Suprapubic skin (tissue), 4 donors: ENCODE measurements around the gene L3MBTL4. TPM values are rescaled to one million over a fixed set of nuclear protein-coding genes. Genes with fewer than 3 reads are reported as not detected.

Source experiments
- DNase-seq, 2 donors: peaks; one replicate each; pipeline ENCODE4 v3.0.0-alpha.2; 2019; ENCODE audit warnings: low spot score in 2 of 2
- H3K27ac ChIP-seq: fragments of 200-600 bp; sonication (generic); one replicate; pipeline ENCODE4 v1.5.1; 2019
- H3K27me3 ChIP-seq: fragments of 200-600 bp; sonication (generic); one replicate; pipeline ENCODE4 v1.5.1; 2019
- H3K36me3 ChIP-seq: fragments of 200-600 bp; sonication (generic); one replicate; pipeline ENCODE4 v1.5.1; 2019
- H3K4me1 ChIP-seq: fragments of 200-600 bp; sonication (generic); one replicate; pipeline ENCODE4 v1.5.1; 2019
- H3K4me3 ChIP-seq: fragments of 200-600 bp; sonication (generic); one replicate; pipeline ENCODE4 v1.5.1; 2019; ENCODE audit warnings: mild to moderate bottlenecking
- H3K9me3 ChIP-seq: fragments of 200-600 bp; sonication (generic); one replicate; pipeline ENCODE4 v1.5.1; 2019
- CTCF ChIP-seq, 2 donors: fragments of 200-600 bp in 1 of 2; fragments of 450-650 bp in 1 of 2; sonication (generic) in 1 of 2; IDR thresholded peaks; one replicate each; pipeline ENCODE4 v1.5.1; 2016 to 2019; ENCODE audit warnings: antibody characterized with exemption in 2 of 2, mild to moderate bottlenecking in 1 of 2, moderate library complexity in 1 of 2
- EP300 ChIP-seq: sonication (generic); formaldehyde crosslinking; IDR thresholded peaks from one replicate; pipeline ENCODE4 v1.6.1; 2017; ENCODE audit warnings: antibody characterized with exemption
- POLR2A ChIP-seq, 2 donors: fragments of 450-650 bp; IDR thresholded peaks; one replicate each; pipeline ENCODE4 v1.6.1; 2017; ENCODE audit warnings: antibody characterized with exemption in 2 of 2, mild to moderate bottlenecking in 2 of 2, moderate library complexity in 2 of 2
- POLR2AphosphoS5 ChIP-seq, 3 donors: sonication (generic); formaldehyde crosslinking; IDR thresholded peaks; one replicate each; pipeline ENCODE4 v1.6.1; 2017; ENCODE audit warnings: antibody characterized with exemption in 3 of 3
- WGBS: methylation state at CpG from one replicate; pipeline ENCODE4 v1.1.5; 2018; 5-methylcytosine and 5-hydroxymethylcytosine counted together
- total RNA-seq, 4 donors: library from RNA; depleted of rRNA; stranded (reverse); fragments of >200 nt; gene quantifications; one replicate each; pipeline ENCODE4 v1.1.0, GENCODE V29; 2016

L3MBTL4 gene
- total RNA-seq, 4 donors from 2014 or later, result 11.9 to 29.9 (median 14.4) TPM

GRCh38 chr18:6215888-6216287 is 198.8 kb downstream of the L3MBTL4 start:
- H3K4me3 ChIP-seq, result no peak overlapping the region
- 64% methylated on average over 2 of the region's 2 CpGs for WGBS
- DNase-seq, result no peak
- H3K27me3 ChIP-seq, result no peaks in the 10 kb centered on the region
- H3K27ac ChIP-seq, result no peak overlapping the region
- no peaks in the 10 kb centered on the region for H3K4me1 ChIP-seq
- H3K36me3 ChIP-seq, result no peaks in the 10 kb centered on the region
- no peak for TF ChIP-seq EP300
- TF ChIP-seq CTCF (IDR thresholded peaks at IDR 0.05), result no peak
- TF ChIP-seq POLR2AphosphoS5 (IDR thresholded peaks at IDR 0.05), result no peak
- TF ChIP-seq POLR2A (IDR thresholded peaks at IDR 0.05), result no peak
- no peaks in the 10 kb centered on the region for H3K9me3 ChIP-seq

GRCh38 chr18:6211174-6211504 is 203.6 kb downstream of the L3MBTL4 start:
- Histone ChIP-seq H3K9me3 (no peaks in the 10 kb centered on the region), H3K4me3 (no peak overlapping the region), H3K27me3 (no peaks in the 10 kb centered on the region), H3K4me1 (peaks cover 7% of the 10 kb centered on the region), H3K36me3 (no peaks in the 10 kb centered on the region), H3K27ac (no peak overlapping the region)
- DNase-seq, result no peak
- TF ChIP-seq POLR2A (IDR thresholded peaks at IDR 0.05) (no peak), EP300 (no peak), POLR2AphosphoS5 (IDR thresholded peaks at IDR 0.05) (no peak), CTCF (IDR thresholded peaks at IDR 0.05) (no peak)
- 93% methylated on average over 1 of the region's 1 CpG for WGBS

GRCh38 chr18:6210349-6211173 is 204.2 kb downstream of the L3MBTL4 start:
- 74% methylated on average over 3 of the region's 3 CpGs for WGBS
- H3K9me3 ChIP-seq, result no peaks in the 10 kb centered on the region
- no peaks in the 10 kb centered on the region for H3K36me3 ChIP-seq
- no peak overlapping the region for H3K27ac ChIP-seq
- no peak for DNase-seq
- H3K4me3 ChIP-seq, result no peak overlapping the region
- H3K4me1 ChIP-seq, result peaks cover 7% of the 10 kb centered on the region
- TF ChIP-seq EP300, result no peak
- TF ChIP-seq POLR2AphosphoS5 (IDR thresholded peaks at IDR 0.05), result no peak
- no peak for TF ChIP-seq CTCF (IDR thresholded peaks at IDR 0.05)
- no peak for TF ChIP-seq POLR2A (IDR thresholded peaks at IDR 0.05)
- H3K27me3 ChIP-seq, result no peaks in the 10 kb centered on the region

- no peak overlapping the region for H3K4me3 ChIP-seq
- H3K27me3 ChIP-seq, result no peaks in the 10 kb centered on the region
- DNase-seq, result no peak
- H3K27ac ChIP-seq, result no peak overlapping the region
- H3K36me3 ChIP-seq, result no peaks in the 10 kb centered on the region
- H3K4me1 ChIP-seq, result peaks cover 14% of the 10 kb centered on the region
- WGBS, result 97% methylated on average over 3 of the region's 3 CpGs
- no peaks in the 10 kb centered on the region for H3K9me3 ChIP-seq
- no peak for TF ChIP-seq POLR2AphosphoS5 (IDR thresholded peaks at IDR 0.05)
- no peak for TF ChIP-seq EP300
Observed at GRCh38 chr18:6207941-6208340, 206.8 kb downstream of the L3MBTL4 start.

GRCh38 chr18:6207116-6207515 is 207.6 kb downstream of the L3MBTL4 start:
- Histone ChIP-seq H3K27ac (no peak overlapping the region), H3K9me3 (no peaks in the 10 kb centered on the region), H3K4me1 (peaks cover 21% of the 10 kb centered on the region), H3K27me3 (no peaks in the 10 kb centered on the region), H3K36me3 (no peaks in the 10 kb centered on the region), H3K4me3 (no peak overlapping the region)
- WGBS, result 63% methylated on average over 2 of the region's 2 CpGs
- no peak for DNase-seq
- no peak for TF ChIP-seq EP300
- TF ChIP-seq CTCF (IDR thresholded peaks at IDR 0.05), result no peak
- TF ChIP-seq POLR2A (IDR thresholded peaks at IDR 0.05), result no peak
- no peak for TF ChIP-seq POLR2AphosphoS5 (IDR thresholded peaks at IDR 0.05)
